Measurements from ENCODE around the gene PCSK6.

GRCh38 chr15:101262551-101262950, 227.0 kb downstream of the PCSK6 start:
- TF ChIP-seq CTCF (IDR thresholded peaks at IDR 0.05), result no peak
- no peak for TF ChIP-seq POLR2AphosphoS5 (IDR thresholded peaks at IDR 0.05)

All from gastroesophageal sphincter (tissue), 3 donors.